HepG2 (cell line): ENCODE data around the gene MTRFR. TPM values are rescaled to one million over a fixed set of nuclear protein-coding genes. Genes with fewer than 3 reads are reported as not detected.

ENCODE experiments used
- ATF7-NPFF ChIP-seq: sonication (generic); formaldehyde crosslinking; IDR thresholded peaks from 2 replicates; pipeline ENCODE4 v1.8.1; 2023; ENCODE audit warnings: mild to moderate bottlenecking, low read depth, missing genetic modification reagents, moderate library complexity
- DNMT3B ChIP-seq: conservative IDR thresholded peaks from 2 replicates; pipeline ENCODE4 v1.6.1; 2016; ENCODE audit warnings: missing biosample characterization, control low read depth
- KAT7 ChIP-seq: IDR thresholded peaks from 2 replicates; pipeline ENCODE4 v1.6.1; 2018; ENCODE audit warnings: borderline replicate concordance, missing compliant biosample characterization
- KDM5B ChIP-seq: sonication (generic); formaldehyde crosslinking; IDR thresholded peaks from 2 replicates; pipeline ENCODE4 v1.4.0; 2020; ENCODE audit warnings: missing genetic modification reagents, mild to moderate bottlenecking, borderline replicate concordance
- NFKB2 ChIP-seq: sonication (generic); formaldehyde crosslinking; IDR thresholded peaks from 2 replicates; pipeline ENCODE4 v1.4.0; 2020; ENCODE audit warnings: missing genetic modification reagents, borderline replicate concordance
- NR2F2 ChIP-seq: IDR thresholded peaks from 2 replicates; pipeline ENCODE4 v1.6.1; 2012; ENCODE audit warnings: low read depth, inconsistent platforms, borderline replicate concordance
- PCBP2 ChIP-seq: fragments of 200-400 bp; formaldehyde crosslinking; optimal IDR thresholded peaks from 2 replicates; pipeline ENCODE3; 2018; ENCODE audit warnings: low read length, low read depth; ENCODE audit not compliant: poor library complexity, severe bottlenecking
- TBL1XR1 ChIP-seq: fragments of 150-350 bp; IDR thresholded peaks from 2 replicates; pipeline ENCODE4 v1.6.1; 2014; ENCODE audit warnings: borderline replicate concordance, low read length; ENCODE audit not compliant: partially characterized antibody
- TCF12 ChIP-seq, 2 experiments: fragments of 450-650 bp in 1 of 2; sonication (generic) in 1 of 2; formaldehyde crosslinking in 1 of 2; IDR thresholded peaks; 2 replicates each; pipeline versions ENCODE4 v1.6.1 to v1.8.0; 2017 to 2022; ENCODE audit warnings: antibody characterized with exemption in 1 of 2, mild to moderate bottlenecking in 1 of 2, missing genetic modification reagents in 1 of 2, moderate library complexity in 1 of 2
- ZNF354B ChIP-seq: sonication (generic); formaldehyde crosslinking; IDR thresholded peaks from 2 replicates; pipeline ENCODE4 v1.8.0; 2022; ENCODE audit warnings: mild to moderate bottlenecking, missing genetic modification reagents
- ZNF367 ChIP-seq: sonication (generic); formaldehyde crosslinking; IDR thresholded peaks from 2 replicates; pipeline ENCODE4 v1.4.0; 2020; ENCODE audit warnings: missing genetic modification reagents, borderline replicate concordance
- ZNF704 ChIP-seq: sonication (generic); formaldehyde crosslinking; IDR thresholded peaks from 2 replicates; pipeline ENCODE4 v1.8.1; 2023; ENCODE audit warnings: mild to moderate bottlenecking, inconsistent platforms, moderate library complexity, missing genetic modification reagents, borderline replicate concordance
- ZNF709 ChIP-seq: sonication (generic); formaldehyde crosslinking; IDR thresholded peaks from 2 replicates; pipeline ENCODE4 v1.5.0; 2020; ENCODE audit warnings: mild to moderate bottlenecking, missing genetic modification reagents
- ZNF761 ChIP-seq: sonication (generic); formaldehyde crosslinking; conservative IDR thresholded peaks from 2 replicates; pipeline ENCODE4 v1.4.0; 2020; ENCODE audit warnings: mild to moderate bottlenecking, missing genetic modification reagents
- ZNF850 ChIP-seq: sonication (generic); formaldehyde crosslinking; conservative IDR thresholded peaks from 2 replicates; pipeline ENCODE4 v1.9.0; 2021; ENCODE audit warnings: mild to moderate bottlenecking, missing genetic modification reagents
- ZSCAN29 ChIP-seq: sonication (generic); formaldehyde crosslinking; conservative IDR thresholded peaks from 2 replicates; pipeline ENCODE4 v1.4.0; 2020; ENCODE audit warnings: mild to moderate bottlenecking, missing genetic modification reagents
- polyA plus RNA-seq, 8 experiments: library from polyadenylated mRNA; depleted of rRNA in 3 of 8; stranded (reverse) in 7 of 8; unstranded in 1 of 8; fragments of >200 nt; fragmentation: Illumina TruSeq in 4 of 8; extraction: Trizol in 4 of 8; gene quantifications; 2 replicates each; pipeline versions ENCODE4 v1.2.1 to v1.2.3, GENCODE V29; 2011 to 2016; ENCODE audit warnings: low read depth in 4 of 8, missing spikeins in 1 of 8, mixed read lengths in 1 of 8; ENCODE audit not compliant: insufficient read depth in 1 of 8
- total RNA-seq, 5 experiments: library from RNA; depleted of rRNA; stranded (reverse); fragments of >200 nt; fragmentation: Illumina TruSeq; extraction: Trizol; gene quantifications; 2 replicates each; pipeline ENCODE4 v1.2.3, GENCODE V29; 2016; ENCODE audit warnings: low read depth in 1 of 5
- TF ChIP-seq, protein P1 (sequence below): sonication (generic); formaldehyde crosslinking; IDR thresholded peaks from 2 replicates; pipeline ENCODE4 v1.5.1; 2020; ENCODE audit warnings: mild to moderate bottlenecking, missing genetic modification reagents, borderline replicate concordance
- TF ChIP-seq, protein P2 (sequence below): sonication (generic); formaldehyde crosslinking; IDR thresholded peaks from 2 replicates; pipeline ENCODE4 v1.5.1; 2020; ENCODE audit warnings: mild to moderate bottlenecking, missing genetic modification reagents, moderate library complexity

Gene MTRFR
- total and polyA plus RNA-seq, 2 of the 13 experiments (the other 11 are each of a cell fraction or from before 2014, with no cell fraction given) = 7.1 to 9.9 TPM

DNA sequence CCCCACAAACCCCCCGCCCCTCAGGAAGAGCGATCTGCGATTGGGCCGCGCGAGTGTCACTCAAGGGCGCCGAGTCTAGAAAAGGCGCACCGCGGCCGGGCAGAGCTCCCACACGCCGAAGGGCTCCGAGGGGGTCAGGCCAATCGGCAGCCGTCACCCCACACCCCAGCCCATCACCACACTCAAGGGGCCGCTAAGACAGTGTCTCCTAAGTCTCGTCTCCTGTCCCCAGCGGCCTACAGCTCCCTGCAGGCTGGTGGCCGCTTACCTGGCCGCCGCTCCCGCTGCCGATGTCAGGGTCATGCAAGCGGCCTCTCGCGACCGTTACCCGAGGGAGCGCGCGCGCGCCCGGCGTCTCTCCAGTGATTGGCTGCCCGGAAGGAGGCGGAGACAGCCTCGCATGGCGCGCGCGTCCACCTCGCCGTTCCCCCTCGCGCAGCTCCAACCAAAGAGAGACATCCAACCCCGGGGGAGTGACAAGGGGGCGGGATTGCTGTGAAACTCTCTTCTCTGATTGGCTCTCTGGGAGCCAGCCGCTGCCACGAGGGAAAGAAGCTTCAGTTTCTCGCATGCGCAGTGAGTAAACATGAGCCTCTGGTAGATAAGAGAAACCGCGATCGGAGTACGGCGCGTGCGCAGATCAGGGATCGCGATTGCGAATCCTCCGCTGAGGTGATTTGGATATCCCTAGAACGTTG, at the start of gene MTRFR, which contains the start of gene MPHOSPH9 (continued):
- TF ChIP-seq, protein P1, sequence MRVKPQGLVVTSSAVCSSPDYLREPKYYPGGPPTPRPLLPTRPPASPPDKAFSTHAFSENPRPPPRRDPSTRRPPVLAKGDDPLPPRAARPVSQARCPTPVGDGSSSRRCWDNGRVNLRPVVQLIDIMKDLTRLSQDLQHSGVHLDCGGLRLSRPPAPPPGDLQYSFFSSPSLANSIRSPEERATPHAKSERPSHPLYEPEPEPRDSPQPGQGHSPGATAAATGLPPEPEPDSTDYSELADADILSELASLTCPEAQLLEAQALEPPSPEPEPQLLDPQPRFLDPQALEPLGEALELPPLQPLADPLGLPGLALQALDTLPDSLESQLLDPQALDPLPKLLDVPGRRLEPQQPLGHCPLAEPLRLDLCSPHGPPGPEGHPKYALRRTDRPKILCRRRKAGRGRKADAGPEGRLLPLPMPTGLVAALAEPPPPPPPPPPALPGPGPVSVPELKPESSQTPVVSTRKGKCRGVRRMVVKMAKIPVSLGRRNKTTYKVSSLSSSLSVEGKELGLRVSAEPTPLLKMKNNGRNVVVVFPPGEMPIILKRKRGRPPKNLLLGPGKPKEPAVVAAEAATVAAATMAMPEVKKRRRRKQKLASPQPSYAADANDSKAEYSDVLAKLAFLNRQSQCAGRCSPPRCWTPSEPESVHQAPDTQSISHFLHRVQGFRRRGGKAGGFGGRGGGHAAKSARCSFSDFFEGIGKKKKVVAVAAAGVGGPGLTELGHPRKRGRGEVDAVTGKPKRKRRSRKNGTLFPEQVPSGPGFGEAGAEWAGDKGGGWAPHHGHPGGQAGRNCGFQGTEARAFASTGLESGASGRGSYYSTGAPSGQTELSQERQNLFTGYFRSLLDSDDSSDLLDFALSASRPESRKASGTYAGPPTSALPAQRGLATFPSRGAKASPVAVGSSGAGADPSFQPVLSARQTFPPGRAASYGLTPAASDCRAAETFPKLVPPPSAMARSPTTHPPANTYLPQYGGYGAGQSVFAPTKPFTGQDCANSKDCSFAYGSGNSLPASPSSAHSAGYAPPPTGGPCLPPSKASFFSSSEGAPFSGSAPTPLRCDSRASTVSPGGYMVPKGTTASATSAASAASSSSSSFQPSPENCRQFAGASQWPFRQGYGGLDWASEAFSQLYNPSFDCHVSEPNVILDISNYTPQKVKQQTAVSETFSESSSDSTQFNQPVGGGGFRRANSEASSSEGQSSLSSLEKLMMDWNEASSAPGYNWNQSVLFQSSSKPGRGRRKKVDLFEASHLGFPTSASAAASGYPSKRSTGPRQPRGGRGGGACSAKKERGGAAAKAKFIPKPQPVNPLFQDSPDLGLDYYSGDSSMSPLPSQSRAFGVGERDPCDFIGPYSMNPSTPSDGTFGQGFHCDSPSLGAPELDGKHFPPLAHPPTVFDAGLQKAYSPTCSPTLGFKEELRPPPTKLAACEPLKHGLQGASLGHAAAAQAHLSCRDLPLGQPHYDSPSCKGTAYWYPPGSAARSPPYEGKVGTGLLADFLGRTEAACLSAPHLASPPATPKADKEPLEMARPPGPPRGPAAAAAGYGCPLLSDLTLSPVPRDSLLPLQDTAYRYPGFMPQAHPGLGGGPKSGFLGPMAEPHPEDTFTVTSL = no peak
- TF ChIP-seq KAT7 (CRISPR knock-in tag) (peak; percentile 27; the same call in 1 of the 2 replicates), NR2F2 (peak; percentile 67; the same call in 1 of the 2 replicates), KDM5B (peak; percentile 58; the same call in 1 of the 2 replicates), ZSCAN29 (no peak), ATF7-NPFF (CRISPR knock-in tag) (peak; percentile 92), ZNF704 (CRISPR knock-in tag) (peak; percentile 89), DNMT3B (CRISPR knock-in tag) (0 out of 2 replicates have a peak, but pooled peaks have one; percentile 51), TBL1XR1 (no peak), NFKB2 (CRISPR knock-in tag) (peak; percentile 78), ZNF354B (CRISPR knock-in tag) (peak; percentile 29; the same call in 1 of the 2 replicates), ZNF761 (0 out of 2 replicates have a peak, but pooled peaks have one; percentile 58), PCBP2 (no peak), ZNF367 (CRISPR knock-in tag) (no peak), TCF12 (IDR thresholded peaks at IDR 0.05) (no peak), TCF12 (CRISPR knock-in tag; IDR thresholded peaks at IDR 0.05) (no peak), ZNF709 (CRISPR knock-in tag) (peak; percentile 86), ZNF850 (CRISPR knock-in tag) (no peak)
- TF ChIP-seq, protein P2, sequence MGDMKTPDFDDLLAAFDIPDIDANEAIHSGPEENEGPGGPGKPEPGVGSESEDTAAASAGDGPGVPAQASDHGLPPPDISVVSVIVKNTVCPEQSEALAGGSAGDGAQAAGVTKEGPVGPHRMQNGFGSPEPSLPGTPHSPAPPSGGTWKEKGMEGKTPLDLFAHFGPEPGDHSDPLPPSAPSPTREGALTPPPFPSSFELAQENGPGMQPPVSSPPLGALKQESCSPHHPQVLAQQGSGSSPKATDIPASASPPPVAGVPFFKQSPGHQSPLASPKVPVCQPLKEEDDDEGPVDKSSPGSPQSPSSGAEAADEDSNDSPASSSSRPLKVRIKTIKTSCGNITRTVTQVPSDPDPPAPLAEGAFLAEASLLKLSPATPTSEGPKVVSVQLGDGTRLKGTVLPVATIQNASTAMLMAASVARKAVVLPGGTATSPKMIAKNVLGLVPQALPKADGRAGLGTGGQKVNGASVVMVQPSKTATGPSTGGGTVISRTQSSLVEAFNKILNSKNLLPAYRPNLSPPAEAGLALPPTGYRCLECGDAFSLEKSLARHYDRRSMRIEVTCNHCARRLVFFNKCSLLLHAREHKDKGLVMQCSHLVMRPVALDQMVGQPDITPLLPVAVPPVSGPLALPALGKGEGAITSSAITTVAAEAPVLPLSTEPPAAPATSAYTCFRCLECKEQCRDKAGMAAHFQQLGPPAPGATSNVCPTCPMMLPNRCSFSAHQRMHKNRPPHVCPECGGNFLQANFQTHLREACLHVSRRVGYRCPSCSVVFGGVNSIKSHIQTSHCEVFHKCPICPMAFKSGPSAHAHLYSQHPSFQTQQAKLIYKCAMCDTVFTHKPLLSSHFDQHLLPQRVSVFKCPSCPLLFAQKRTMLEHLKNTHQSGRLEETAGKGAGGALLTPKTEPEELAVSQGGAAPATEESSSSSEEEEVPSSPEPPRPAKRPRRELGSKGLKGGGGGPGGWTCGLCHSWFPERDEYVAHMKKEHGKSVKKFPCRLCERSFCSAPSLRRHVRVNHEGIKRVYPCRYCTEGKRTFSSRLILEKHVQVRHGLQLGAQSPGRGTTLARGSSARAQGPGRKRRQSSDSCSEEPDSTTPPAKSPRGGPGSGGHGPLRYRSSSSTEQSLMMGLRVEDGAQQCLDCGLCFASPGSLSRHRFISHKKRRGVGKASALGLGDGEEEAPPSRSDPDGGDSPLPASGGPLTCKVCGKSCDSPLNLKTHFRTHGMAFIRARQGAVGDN (CRISPR knock-in tag) = peak; percentile 92
